Measurements from ENCODE around the gene PDAP1. TPM values are rescaled to one million over a fixed set of nuclear protein-coding genes. Genes with fewer than 3 reads are reported as not detected.

The PDAP1 gene
- total and polyA plus RNA-seq, 2 of the 13 experiments (the other 11 are each of a cell fraction or from before 2014, with no cell fraction given) = 13.0 to 100 TPM

DNA sequence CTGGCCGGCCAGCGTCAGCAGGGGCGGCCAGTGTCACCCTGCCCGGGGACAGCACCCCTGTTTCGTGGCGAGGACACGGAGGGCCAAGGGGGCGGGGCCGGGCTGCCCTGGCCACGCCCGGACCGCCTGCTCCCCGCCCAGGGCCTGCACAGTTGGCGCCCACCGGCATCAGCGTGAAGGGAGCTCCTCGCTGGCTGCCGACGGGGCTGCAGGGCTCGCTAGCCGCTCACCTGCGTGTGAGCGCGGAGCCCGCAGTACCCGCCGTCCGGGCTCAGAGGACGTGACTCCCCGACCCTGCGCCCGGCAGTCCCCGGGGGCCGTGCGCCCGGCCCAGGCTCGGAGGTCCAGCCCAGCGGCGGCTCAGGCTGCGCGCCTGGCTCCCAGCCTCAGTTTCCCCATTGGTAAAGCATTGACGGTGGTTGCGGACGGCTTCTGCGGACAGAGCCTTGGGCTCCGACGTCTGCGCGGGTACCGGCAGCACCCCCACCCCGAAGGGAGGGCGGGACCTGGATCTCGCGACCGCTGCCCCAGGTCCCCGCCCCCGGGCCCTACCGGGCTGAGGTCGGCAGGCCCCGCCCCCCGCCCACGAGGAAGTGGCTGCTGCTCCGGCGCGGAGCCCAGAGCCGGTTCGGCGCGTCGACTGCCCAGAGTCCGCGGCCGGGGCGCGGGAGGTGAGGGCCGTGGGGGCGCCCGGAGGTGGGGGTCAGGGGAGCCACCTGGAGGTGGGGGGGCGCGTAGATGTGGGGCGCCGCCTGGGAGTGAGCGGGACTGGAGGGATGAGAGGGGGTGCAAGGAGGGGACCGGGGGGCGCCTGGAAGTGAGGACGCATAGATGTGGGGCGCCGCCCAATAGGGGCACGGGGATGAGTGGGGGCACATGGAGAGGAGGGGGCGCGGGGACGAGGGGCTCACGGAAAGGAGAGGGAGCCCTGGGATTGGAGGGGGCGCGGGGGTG is 34.0 kb downstream of the PDAP1 start, which contains the start of gene ARPC1B (continued):
- TF ChIP-seq, protein P1, sequence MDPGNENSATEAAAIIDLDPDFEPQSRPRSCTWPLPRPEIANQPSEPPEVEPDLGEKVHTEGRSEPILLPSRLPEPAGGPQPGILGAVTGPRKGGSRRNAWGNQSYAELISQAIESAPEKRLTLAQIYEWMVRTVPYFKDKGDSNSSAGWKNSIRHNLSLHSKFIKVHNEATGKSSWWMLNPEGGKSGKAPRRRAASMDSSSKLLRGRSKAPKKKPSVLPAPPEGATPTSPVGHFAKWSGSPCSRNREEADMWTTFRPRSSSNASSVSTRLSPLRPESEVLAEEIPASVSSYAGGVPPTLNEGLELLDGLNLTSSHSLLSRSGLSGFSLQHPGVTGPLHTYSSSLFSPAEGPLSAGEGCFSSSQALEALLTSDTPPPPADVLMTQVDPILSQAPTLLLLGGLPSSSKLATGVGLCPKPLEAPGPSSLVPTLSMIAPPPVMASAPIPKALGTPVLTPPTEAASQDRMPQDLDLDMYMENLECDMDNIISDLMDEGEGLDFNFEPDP (CRISPR knock-in tag; conservative IDR thresholded peaks at IDR 0.05) = 0 out of 2 replicates have a peak, but pooled peaks have one; percentile 68
- no peak for TF ChIP-seq ZMYM2 (CRISPR knock-in tag; IDR thresholded peaks at IDR 0.05)
- peak; percentile 56; the same call in 1 of the 2 replicates for TF ChIP-seq KDM5A (IDR thresholded peaks at IDR 0.05; ENCODE audit: borderline replicate concordance, low read length)
- TF ChIP-seq PHF5A (CRISPR knock-in tag; IDR thresholded peaks at IDR 0.05; ENCODE audit: low read depth, unreplicated experiment) = no peak
- TF ChIP-seq SP5 (CRISPR knock-in tag; IDR thresholded peaks at IDR 0.05; ENCODE audit: borderline replicate concordance, low read depth) = peak; percentile 31
- TF ChIP-seq, protein P2, sequence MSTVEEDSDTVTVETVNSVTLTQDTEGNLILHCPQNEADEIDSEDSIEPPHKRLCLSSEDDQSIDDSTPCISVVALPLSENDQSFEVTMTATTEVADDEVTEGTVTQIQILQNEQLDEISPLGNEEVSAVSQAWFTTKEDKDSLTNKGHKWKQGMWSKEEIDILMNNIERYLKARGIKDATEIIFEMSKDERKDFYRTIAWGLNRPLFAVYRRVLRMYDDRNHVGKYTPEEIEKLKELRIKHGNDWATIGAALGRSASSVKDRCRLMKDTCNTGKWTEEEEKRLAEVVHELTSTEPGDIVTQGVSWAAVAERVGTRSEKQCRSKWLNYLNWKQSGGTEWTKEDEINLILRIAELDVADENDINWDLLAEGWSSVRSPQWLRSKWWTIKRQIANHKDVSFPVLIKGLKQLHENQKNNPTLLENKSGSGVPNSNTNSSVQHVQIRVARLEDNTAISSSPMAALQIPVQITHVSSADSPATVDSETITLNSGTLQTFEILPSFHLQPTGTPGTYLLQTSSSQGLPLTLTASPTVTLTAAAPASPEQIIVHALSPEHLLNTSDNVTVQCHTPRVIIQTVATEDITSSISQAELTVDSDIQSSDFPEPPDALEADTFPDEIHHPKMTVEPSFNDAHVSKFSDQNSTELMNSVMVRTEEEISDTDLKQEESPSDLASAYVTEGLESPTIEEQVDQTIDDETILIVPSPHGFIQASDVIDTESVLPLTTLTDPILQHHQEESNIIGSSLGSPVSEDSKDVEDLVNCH (CRISPR knock-in tag; IDR thresholded peaks at IDR 0.05) = no peak
- 0 out of 2 replicates have a peak, but pooled peaks have one; percentile 25 for TF ChIP-seq ZNF44 (CRISPR knock-in tag; IDR thresholded peaks at IDR 0.05)
- no peak for TF ChIP-seq ZNF629 (CRISPR knock-in tag; conservative IDR thresholded peaks at IDR 0.05)
- 0 out of 2 replicates have a peak, but pooled peaks have one; percentile 13 for TF ChIP-seq KDM2A (CRISPR knock-in tag; IDR thresholded peaks at IDR 0.05; ENCODE audit: borderline replicate concordance, low read depth)
- TF ChIP-seq ZBTB21 (CRISPR knock-in tag; IDR thresholded peaks at IDR 0.05) = no peak
- no peak for TF ChIP-seq ZNF292 (CRISPR knock-in tag; IDR thresholded peaks at IDR 0.05; ENCODE audit: borderline replicate concordance, low read depth)
- TF ChIP-seq KLF15 (CRISPR knock-in tag; IDR thresholded peaks at IDR 0.05; ENCODE audit: borderline replicate concordance) = no peak
- TF ChIP-seq, protein P3, sequence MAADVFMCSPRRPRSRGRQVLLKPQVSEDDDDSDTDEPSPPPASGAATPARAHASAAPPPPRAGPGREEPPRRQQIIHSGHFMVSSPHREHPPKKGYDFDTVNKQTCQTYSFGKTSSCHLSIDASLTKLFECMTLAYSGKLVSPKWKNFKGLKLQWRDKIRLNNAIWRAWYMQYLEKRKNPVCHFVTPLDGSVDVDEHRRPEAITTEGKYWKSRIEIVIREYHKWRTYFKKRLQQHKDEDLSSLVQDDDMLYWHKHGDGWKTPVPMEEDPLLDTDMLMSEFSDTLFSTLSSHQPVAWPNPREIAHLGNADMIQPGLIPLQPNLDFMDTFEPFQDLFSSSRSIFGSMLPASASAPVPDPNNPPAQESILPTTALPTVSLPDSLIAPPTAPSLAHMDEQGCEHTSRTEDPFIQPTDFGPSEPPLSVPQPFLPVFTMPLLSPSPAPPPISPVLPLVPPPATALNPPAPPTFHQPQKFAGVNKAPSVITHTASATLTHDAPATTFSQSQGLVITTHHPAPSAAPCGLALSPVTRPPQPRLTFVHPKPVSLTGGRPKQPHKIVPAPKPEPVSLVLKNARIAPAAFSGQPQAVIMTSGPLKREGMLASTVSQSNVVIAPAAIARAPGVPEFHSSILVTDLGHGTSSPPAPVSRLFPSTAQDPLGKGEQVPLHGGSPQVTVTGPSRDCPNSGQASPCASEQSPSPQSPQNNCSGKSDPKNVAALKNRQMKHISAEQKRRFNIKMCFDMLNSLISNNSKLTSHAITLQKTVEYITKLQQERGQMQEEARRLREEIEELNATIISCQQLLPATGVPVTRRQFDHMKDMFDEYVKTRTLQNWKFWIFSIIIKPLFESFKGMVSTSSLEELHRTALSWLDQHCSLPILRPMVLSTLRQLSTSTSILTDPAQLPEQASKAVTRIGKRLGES (CRISPR knock-in tag; IDR thresholded peaks at IDR 0.05; ENCODE audit: borderline replicate concordance) = no peak
- TF ChIP-seq PAX8 (CRISPR knock-in tag; IDR thresholded peaks at IDR 0.05; ENCODE audit: borderline replicate concordance) = no peak
- TF ChIP-seq, protein P4, sequence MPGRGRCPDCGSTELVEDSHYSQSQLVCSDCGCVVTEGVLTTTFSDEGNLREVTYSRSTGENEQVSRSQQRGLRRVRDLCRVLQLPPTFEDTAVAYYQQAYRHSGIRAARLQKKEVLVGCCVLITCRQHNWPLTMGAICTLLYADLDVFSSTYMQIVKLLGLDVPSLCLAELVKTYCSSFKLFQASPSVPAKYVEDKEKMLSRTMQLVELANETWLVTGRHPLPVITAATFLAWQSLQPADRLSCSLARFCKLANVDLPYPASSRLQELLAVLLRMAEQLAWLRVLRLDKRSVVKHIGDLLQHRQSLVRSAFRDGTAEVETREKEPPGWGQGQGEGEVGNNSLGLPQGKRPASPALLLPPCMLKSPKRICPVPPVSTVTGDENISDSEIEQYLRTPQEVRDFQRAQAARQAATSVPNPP (CRISPR knock-in tag; IDR thresholded peaks at IDR 0.05) = no peak
- TF ChIP-seq MTF1 (CRISPR knock-in tag; IDR thresholded peaks at IDR 0.05) = no peak
- TF ChIP-seq, protein P5, sequence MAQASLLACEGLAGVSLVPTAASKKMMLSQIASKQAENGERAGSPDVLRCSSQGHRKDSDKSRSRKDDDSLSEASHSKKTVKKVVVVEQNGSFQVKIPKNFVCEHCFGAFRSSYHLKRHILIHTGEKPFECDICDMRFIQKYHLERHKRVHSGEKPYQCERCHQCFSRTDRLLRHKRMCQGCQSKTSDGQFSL (CRISPR knock-in tag; IDR thresholded peaks at IDR 0.05) = peak; percentile 72; the same call in 1 of the 2 replicates
- TF ChIP-seq POGZ (CRISPR knock-in tag; IDR thresholded peaks at IDR 0.05) = peak; percentile 35; the same call in 1 of the 2 replicates
- no peak for TF ChIP-seq PAWR (CRISPR knock-in tag; IDR thresholded peaks at IDR 0.05; ENCODE audit: borderline replicate concordance)
- peak; percentile 40; the same call in 1 of the 2 replicates for TF ChIP-seq TAF1 (CRISPR knock-in tag; IDR thresholded peaks at IDR 0.05)
